D721Med (cell line): Measurements from ENCODE around the gene MAPK8IP2.

Experiments used
- DNase-seq: peaks from one replicate; pipeline ENCODE4 v3.0.0; 2011; ENCODE audit warnings: low spot score; ENCODE audit not compliant: insufficient read length
- FAIRE-seq: peaks from 2 replicates; lab custom pipeline; 2011; peaks lifted over from hg19 to GRCh38; lab: Jason Lieb, UNC
- TF ChIP-seq, protein P1 (sequence below): IDR thresholded peaks from 2 replicates; pipeline ENCODE4 v1.5.1; 2012; ENCODE audit warnings: mild to moderate bottlenecking, control low read depth; ENCODE audit not compliant: insufficient read depth; ENCODE audit errors: missing control alignments

MAPK8IP2 gene

DNA sequence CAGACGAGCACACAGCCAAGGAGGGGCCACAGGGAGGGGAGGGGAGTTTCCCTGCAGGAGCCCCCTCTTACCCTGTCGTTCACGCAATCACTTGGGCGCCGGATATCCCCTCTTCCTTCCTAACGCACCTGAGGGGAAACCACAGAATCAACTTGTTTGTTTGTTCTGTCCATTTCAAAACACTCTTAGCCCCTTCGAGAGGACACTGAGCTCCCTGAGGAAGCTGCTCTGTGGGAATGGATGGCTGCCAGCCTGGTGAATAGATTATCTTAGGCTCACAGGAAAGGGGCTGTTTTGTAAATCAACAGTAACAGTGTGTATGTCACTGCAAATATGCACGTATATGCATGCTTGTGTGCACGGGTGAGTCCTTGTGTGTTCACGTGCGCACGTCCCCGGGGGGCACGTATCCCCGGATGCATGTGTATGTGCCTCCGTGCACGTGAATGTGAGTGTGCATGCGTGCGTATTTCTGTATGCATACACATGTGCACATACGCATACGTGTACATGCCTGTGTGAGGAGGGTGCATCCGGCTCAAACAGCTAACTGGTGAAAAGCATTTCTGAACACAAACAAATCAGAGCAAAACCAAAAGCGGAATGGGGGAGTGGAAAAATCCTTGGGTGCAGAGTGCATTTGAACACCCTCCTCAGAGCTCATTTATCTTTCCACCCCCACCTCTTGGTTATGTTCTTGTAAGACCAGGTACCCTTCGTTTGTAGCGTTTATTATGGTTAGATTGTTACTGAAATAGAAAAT is 20.2 kb downstream of the MAPK8IP2 start:
- FAIRE-seq (no peak), DNase-seq (no peak)

DNA sequence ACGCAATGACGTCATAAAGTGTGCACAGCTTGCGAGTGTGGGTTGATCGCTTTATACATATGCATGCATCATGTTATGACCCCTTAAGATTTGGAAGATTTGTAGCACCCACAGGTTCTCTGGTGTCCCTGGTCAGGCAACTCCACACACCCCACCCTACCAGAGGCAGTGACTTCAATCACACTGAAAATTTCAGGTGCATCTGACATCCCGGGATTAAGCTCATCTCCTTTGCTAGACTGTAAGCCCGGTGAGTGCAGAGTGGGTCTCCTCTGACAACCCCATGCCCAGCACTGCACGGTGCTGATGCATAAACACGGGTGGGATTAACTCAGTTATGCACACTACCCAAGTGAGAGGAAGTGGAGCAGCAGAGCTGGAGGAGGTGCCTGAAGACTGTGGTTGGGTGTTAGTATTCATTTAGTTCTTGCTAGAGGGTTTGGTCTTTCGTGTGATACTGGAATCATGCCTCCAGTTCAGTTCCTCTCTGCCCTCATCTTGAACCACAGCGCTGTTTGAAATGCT is 20.8 kb downstream of the MAPK8IP2 start:
- DNase-seq: no peak
- TF ChIP-seq, protein P1, sequence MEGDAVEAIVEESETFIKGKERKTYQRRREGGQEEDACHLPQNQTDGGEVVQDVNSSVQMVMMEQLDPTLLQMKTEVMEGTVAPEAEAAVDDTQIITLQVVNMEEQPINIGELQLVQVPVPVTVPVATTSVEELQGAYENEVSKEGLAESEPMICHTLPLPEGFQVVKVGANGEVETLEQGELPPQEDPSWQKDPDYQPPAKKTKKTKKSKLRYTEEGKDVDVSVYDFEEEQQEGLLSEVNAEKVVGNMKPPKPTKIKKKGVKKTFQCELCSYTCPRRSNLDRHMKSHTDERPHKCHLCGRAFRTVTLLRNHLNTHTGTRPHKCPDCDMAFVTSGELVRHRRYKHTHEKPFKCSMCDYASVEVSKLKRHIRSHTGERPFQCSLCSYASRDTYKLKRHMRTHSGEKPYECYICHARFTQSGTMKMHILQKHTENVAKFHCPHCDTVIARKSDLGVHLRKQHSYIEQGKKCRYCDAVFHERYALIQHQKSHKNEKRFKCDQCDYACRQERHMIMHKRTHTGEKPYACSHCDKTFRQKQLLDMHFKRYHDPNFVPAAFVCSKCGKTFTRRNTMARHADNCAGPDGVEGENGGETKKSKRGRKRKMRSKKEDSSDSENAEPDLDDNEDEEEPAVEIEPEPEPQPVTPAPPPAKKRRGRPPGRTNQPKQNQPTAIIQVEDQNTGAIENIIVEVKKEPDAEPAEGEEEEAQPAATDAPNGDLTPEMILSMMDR: no peak
- FAIRE-seq: no peak

More for the DNA sequence above, 20.2 kb downstream of the MAPK8IP2 start:
- TF ChIP-seq, protein P1: peak; percentile 59

DNA sequence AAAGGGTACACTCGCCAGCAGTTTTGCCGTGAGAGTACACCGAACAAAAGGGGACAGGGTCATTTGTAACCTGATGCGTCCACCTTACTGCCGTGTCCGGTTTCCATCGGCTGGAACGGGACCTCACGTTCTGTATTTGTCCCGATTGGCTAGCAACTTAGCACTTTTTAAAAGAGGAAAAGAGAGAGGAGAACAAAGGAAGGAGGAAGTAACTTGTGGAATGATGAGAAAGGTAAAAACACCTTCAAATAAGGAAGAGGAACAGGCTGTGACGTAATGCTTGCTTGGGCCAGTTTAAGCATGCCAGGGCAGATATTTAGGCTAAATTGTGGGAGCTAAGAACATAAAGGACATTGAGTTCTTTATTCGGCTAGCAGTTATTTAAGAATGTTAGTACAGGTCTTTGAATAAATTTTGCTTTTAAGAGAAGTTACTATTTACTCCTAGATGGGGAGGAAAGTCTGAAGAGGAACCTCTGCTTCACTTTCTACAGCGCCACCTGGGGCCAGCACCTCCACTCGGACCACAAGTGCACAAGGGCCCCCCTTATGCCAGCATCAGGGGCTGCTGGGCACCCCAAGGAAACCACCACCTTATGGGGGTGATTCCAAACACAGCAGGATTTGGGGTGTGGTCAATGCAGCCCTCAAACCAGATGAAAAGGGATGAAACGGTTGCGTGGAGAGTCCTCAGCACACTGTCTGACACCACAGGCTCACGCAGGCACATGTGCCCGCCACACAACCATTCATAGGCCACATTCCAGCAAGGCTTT is 21.5 kb downstream of the MAPK8IP2 start:
- DNase-seq (no peak), FAIRE-seq (no peak)
- TF ChIP-seq, protein P1: no peak

DNA sequence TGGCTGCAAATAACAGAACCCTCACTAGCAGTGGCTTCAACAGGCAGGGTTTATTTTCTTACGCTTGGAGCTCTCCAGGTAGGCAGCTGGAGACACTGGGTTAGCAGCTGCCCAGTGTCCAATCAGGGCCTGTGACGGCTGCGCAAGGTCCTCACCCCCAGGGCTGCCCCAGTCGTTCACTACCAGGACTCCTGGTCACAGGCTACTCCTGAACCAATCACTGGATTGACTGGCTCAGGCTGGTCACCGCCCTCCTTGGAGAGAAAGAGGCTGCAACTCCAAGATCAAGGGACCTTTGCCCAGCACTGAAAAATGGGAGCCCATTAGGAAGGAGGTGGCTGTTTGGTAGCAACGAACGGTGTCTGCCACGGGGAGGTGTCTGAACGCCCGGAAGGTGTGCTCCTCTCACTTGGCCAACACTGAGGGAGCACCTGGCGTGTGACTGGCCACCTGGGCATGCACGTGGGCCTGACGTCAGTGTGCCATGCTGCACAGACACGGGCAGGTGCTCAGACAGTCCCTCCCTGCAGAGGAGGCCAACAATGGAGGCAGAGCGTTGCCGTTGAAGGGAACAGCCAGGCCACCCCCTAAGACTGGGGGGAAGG is 22.2 kb downstream of the MAPK8IP2 start:
- no peak for DNase-seq
- TF ChIP-seq, protein P1: no peak
- no peak for FAIRE-seq

DNA sequence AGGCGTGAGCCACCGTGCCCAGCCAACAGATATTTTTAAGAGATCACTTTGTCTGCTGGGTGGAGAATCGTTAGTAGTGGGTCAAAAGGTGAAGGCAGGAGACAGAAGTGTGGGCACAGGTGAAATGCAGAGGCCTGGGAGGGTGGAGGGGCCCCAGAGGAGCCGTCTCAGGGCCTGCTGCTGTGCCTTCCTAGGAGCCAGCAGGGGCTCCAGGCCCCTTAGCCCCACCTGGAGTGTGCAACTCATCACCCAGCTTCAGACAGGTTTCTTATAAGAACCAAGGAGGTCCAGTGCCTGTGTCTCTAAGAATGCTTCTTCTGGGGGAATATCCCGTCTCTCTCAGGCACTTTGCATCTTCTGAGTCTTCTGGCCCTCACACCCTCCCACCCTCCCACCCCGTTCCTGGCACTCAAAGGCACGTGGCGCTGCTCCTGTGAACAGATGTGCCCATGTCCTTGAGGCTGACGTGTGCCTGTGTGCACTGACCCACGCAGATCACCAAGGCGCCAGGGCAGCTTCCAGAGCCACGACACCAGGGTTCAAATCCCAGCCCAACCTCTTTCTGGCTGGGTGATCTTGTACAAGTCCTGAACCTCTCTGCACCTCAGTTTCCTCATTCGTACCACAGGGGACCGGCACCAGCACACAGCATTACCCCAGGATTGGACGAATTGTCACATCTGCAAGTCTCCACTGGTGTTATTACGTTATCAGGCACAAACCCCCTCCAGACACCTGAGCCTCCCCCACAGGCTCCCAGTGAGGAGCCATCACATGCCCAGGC is 23.9 kb downstream of the MAPK8IP2 start:
- TF ChIP-seq, protein P1: no peak
- DNase-seq (no peak), FAIRE-seq (no peak)

DNA sequence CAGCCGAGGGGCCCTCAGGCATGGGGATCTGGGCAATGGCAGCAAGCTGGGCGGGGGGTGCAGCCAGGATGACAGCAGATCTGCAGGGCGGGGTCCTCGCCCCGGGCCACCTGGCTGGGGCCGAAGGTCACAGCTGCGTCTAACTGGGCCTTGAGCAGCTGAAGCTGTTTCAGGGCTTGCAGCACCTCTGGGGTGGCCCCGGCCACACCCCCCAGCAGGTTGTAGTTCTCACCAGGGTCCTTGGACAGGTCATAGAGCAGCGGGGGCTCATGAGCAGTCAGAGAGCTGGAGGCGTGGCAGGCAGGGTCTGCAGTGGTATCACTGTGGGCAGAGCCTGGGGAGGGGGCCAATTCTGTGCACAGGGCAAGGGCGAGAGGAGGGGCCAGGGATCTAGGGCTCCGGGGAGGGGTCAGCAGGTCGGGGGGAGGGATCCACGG is 24.6 kb downstream of the MAPK8IP2 start:
- DNase-seq (no peak), FAIRE-seq (no peak)
- TF ChIP-seq, protein P1: no peak
